Fibroblast of the aortic adventitia (primary cell): Measurements from ENCODE around the gene OTOP3. TPM values are rescaled to one million over a fixed set of nuclear protein-coding genes. Genes with fewer than 3 reads are reported as not detected.

Experiments used
- DNase-seq: peaks from one replicate; pipeline ENCODE4 v3.0.0-alpha.2; 2010; ENCODE audit warnings: low read depth
- H3K4me3 ChIP-seq: 2 replicates; pipeline ENCODE4 v1.5.1; 2011; ENCODE audit warnings: low read depth, mild to moderate bottlenecking, control low read depth, low read length, moderate library complexity
- total RNA-seq: library from RNA; depleted of rRNA; stranded (reverse); fragments of >200 nt; gene quantifications from 2 replicates; pipeline ENCODE4 v1.2.3, GENCODE V29; 2012; ENCODE audit warnings: low replicate concordance
- TF ChIP-seq, protein P1 (sequence below): IDR thresholded peaks from 2 replicates; pipeline ENCODE4 v1.5.1; 2011; ENCODE audit warnings: mild to moderate bottlenecking, low read length, control low read depth, inconsistent platforms; ENCODE audit not compliant: insufficient read depth

Gene OTOP3
- total RNA-seq, 1 donor: not detected

DNA sequence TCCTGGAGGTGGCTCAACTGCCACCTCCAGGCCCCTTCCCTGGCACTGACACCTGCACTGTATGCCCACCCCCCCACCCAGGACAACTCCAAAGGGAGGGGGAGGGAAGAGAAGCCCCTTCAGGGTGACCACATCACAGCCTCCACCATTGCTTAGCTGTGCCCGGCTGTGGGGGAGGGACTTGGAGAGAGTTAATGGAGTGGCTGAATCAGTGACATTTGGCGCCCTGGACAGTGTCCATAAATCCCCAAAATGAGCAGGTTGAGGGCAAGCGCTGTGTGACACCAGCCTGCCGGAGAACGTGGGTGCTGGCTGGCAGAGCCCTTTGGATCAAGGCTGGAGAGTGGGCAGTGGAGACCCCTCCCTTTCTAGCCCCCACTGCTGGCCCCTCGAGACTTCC, 13.5 kb upstream of the OTOP3 start:
- H3K4me3 ChIP-seq: no peak overlapping the region
- DNase-seq: no peak
- TF ChIP-seq, protein P1, sequence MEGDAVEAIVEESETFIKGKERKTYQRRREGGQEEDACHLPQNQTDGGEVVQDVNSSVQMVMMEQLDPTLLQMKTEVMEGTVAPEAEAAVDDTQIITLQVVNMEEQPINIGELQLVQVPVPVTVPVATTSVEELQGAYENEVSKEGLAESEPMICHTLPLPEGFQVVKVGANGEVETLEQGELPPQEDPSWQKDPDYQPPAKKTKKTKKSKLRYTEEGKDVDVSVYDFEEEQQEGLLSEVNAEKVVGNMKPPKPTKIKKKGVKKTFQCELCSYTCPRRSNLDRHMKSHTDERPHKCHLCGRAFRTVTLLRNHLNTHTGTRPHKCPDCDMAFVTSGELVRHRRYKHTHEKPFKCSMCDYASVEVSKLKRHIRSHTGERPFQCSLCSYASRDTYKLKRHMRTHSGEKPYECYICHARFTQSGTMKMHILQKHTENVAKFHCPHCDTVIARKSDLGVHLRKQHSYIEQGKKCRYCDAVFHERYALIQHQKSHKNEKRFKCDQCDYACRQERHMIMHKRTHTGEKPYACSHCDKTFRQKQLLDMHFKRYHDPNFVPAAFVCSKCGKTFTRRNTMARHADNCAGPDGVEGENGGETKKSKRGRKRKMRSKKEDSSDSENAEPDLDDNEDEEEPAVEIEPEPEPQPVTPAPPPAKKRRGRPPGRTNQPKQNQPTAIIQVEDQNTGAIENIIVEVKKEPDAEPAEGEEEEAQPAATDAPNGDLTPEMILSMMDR: no peak

DNA sequence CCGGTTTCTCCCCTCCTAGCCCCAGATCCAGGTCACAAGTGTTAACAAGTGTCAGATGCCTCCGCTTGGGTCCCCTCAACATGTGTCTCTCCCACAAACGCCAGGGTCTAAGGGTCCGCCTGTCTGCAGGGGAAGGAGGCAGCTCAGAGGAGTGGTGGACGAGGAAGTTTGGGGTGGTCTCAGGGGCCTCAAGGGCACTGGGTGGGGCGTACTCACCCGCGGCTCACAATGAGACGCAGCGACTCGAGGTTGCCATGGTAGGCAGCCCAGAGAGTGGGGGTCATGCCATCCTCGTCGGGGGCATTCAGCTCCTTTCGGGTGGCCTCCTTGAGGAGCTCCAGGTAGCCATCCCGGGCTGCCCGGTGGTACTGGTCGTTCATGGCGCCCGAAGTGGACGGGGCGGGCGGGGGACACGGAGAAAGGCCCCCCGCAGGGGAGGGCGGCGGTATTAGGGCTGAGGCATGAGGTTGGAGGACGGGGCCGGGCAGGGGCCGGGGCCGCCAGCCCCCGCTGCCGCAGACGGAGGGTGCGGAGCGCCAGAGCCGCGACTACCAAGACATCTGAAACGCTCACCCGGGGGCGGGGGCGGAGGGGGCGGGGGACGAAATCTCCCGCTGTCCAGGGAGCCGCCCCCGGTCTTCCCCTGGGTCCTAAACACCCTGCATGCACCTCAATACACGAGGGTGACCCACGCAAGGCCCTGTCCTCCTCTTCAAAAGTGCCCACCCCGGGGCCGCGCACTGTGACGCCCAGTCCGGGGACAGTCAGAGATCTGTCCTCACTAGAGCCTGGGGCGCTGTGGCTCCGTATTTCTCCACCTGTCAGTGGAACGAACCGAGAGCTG, 12.8 kb upstream of the OTOP3 start, which contains the start of gene USH1G:
USH1G (minus strand) TSS at position 562 of the 844 bp plus-strand sequence; CDS start at position 380, 182 bp downstream.
- DNase-seq: no peak
- TF ChIP-seq, protein P1: no peak
- peak within 1 kb of the TSS; percentile 31 for H3K4me3 ChIP-seq

DNA sequence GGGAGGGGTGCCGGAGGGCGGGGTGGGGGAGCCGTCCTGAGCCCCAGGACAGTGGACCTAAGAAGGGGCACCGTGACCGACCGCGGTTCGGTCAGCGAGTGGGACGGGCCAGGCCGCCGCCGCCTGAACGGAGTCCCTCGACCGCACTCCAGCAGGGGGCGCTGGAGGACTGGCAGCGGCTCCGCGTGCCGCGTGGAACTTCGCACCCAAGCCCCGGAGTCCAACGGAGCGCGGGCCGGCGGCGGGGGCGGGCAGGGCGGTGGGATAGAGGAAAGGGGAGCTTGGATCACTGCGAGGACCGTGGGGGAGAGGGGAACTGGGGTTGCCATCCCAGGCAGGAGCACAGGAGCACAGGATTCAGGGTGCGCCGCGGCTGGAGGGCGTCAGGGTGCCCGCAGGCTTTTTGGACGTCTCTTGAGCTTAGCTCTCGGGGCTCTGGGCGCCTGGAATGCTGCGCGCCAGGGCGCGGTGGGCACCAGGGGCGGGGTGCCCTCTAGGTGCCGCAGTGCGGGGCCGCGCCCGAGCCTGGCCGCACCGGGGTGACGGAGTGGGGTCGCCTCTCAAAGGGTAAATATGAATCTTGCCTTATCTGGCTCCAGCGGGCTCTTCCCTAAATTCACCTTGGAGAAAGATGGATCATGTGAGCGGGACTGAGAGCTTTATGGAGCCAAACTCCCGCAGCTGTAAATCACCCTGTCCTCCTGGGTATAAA, 12.0 kb upstream of the OTOP3 start:
- peak; percentile 35 for DNase-seq
- TF ChIP-seq, protein P1: peak; percentile 67
- H3K4me3 ChIP-seq: no peak overlapping the region

DNA sequence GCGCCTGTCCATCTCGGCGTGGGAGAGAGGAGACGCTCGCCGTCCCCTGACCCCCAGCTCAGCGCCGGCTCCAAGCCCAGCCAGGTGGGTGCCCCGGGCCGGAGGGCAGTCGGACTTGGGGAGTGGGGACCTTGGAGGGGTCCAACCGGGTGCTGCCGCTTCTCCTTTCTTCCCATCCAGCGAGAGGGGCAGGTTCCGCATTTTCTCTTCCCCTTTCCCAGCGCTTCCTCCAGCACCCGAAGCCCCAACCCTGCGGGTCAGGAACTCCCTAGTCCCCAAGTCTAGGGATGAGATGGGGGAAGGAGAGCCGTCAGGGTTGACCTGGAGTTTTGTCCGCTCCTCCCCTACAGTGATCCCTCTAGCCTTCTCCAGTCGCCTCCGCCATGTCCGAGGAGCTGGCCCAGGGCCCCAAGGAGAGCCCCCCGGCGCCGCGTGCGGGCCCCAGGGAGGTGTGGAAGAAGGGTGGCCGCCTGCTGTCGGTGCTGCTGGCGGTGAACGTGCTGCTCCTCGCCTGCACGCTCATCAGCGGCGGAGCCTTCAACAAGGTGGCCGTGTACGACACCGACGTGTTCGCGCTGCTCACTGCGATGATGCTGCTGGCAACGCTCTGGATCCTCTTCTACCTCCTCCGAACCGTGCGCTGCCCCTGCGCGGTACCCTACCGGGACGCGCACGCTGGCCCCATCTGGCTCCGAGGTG, 11.3 kb upstream of the OTOP3 start, which contains the start of gene OTOP2:
OTOP2 (plus strand) TSS at position 24 of the 699 bp plus-strand sequence; CDS start at position 384, 360 bp downstream.
- H3K4me3 ChIP-seq: peak within 1 kb of the TSS; percentile 25
- TF ChIP-seq, protein P1: no peak
- no peak for DNase-seq

DNA sequence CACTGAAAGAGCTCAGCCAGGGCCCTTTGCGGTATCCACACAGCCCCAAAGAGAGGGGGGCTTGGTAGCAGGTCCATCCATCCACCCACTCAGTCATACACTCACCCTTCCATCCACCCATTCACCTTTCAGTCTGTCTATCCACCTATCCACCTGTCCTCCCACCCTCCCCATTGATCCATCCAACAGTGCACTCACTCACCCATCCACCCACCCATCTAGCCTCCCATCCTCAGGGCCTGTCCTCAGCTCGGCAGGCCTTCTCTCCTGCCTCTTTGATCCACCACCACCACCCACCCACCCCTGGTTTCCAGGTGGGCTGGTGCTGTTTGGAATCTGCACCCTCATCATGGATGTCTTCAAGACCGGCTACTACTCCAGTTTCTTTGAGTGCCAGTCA, 10.5 kb upstream of the OTOP3 start:
- DNase-seq: no peak
- no peak overlapping the region for H3K4me3 ChIP-seq
- TF ChIP-seq, protein P1: no peak

DNA sequence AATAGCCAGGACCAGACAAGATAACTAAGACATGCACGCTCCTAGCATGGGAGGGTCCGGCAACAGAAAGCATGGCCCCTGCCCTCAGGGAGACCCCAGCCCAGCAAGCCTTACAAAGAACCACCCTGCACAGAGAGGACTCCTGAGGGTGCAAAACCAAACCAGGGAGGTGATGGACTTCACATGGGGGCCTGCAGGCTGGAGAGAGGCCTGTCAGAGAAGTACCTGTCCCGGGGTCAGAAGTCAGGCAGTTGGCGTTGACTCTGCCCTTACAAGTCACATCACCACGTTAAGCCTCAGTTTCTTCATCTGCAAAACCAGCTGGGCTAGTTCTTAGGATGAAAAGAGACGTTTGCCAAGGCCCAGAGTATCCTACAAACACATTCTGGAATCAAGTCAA, 6.9 kb upstream of the OTOP3 start:
- TF ChIP-seq, protein P1: no peak
- H3K4me3 ChIP-seq: no peak overlapping the region
- no peak for DNase-seq
